HL-60 (cell line): Measurements from ENCODE around the gene RAI1.

Experiments used
- CTCF ChIP-seq: IDR thresholded peaks from one replicate; pipeline ENCODE4 v1.5.1; 2011; ENCODE audit warnings: low read length, control low read depth, inconsistent platforms; ENCODE audit not compliant: insufficient read depth
- POLR2AphosphoS5 ChIP-seq: IDR thresholded peaks from 2 replicates; pipeline ENCODE4 v1.6.1; 2012; ENCODE audit warnings: low read depth

- TF ChIP-seq CTCF (no peak), POLR2AphosphoS5 (no peak)
These were observed 51.8 kb downstream of the RAI1 start for GRCh38 chr17:17732892-17733670.
